ENCODE results near the gene APOC4. TPM values are rescaled to one million over a fixed set of nuclear protein-coding genes. Genes with fewer than 3 reads are reported as not detected.
A peak's percentile ranks its signal among the peaks of the same experiment; 100 is the strongest.

Gene APOC4
- total RNA-seq, 1 experiment from 2014 or later, result 0.20 TPM

GRCh38 chr19:44988896-44989556 is 47.0 kb downstream of the APOC4 start:
- no peaks in the 10 kb centered on the region for H3K4me1 ChIP-seq
- no peaks in the 10 kb centered on the region for H3K9me3 ChIP-seq (replicated peaks)
- no peak overlapping the region for H3K4me3 ChIP-seq
- 0 out of 2 replicates have a peak, but pooled peaks cover 2% of the 10 kb centered on the region for H3K36me3 ChIP-seq
- peak; percentile 71 to 75 for DNase-seq
- H3K27me3 ChIP-seq, result no peaks in the 10 kb centered on the region
- no peak overlapping the region for H3K27ac ChIP-seq

GRCh38 chr19:44990459-44990858 is 48.4 kb downstream of the APOC4 start:
- Histone ChIP-seq H3K36me3 (no peaks in the 10 kb centered on the region), H3K9me3 (replicated peaks) (no peaks in the 10 kb centered on the region), H3K4me1 (no peaks in the 10 kb centered on the region), H3K27me3 (no peaks in the 10 kb centered on the region), H3K4me3 (no peak overlapping the region), H3K27ac (no peak overlapping the region)
- DNase-seq, result no peak

GRCh38 chr19:44990966-44991365 is 48.9 kb downstream of the APOC4 start:
- no peak for DNase-seq
- Histone ChIP-seq H3K36me3 (no peaks in the 10 kb centered on the region), H3K4me1 (no peaks in the 10 kb centered on the region), H3K27ac (no peak overlapping the region), H3K9me3 (replicated peaks) (no peaks in the 10 kb centered on the region), H3K4me3 (no peak overlapping the region), H3K27me3 (no peaks in the 10 kb centered on the region)

- no peak overlapping the region for H3K4me3 ChIP-seq
- no peaks in the 10 kb centered on the region for H3K27me3 ChIP-seq
- DNase-seq, result no peak
- H3K36me3 ChIP-seq, result no peaks in the 10 kb centered on the region
- H3K27ac ChIP-seq, result no peak overlapping the region
- no peaks in the 10 kb centered on the region for H3K4me1 ChIP-seq
- no peaks in the 10 kb centered on the region for H3K9me3 ChIP-seq (replicated peaks)
Measured at GRCh38 chr19:44992336-44993163, 50.5 kb downstream of the APOC4 start.

- Histone ChIP-seq H3K9me3 (replicated peaks) (no peaks in the 10 kb centered on the region), H3K36me3 (no peaks in the 10 kb centered on the region), H3K4me1 (no peaks in the 10 kb centered on the region), H3K27me3 (no peaks in the 10 kb centered on the region), H3K27ac (no peak overlapping the region), H3K4me3 (no peak overlapping the region)
- DNase-seq, result no peak
Measured at GRCh38 chr19:44993526-44993925, 51.5 kb downstream of the APOC4 start.

GRCh38 chr19:44993926-44994537 is 52.0 kb downstream of the APOC4 start:
- Histone ChIP-seq H3K27me3 (no peaks in the 10 kb centered on the region), H3K4me3 (no peak overlapping the region), H3K9me3 (replicated peaks) (no peaks in the 10 kb centered on the region), H3K4me1 (no peaks in the 10 kb centered on the region), H3K27ac (no peak overlapping the region), H3K36me3 (no peaks in the 10 kb centered on the region)
- no peak for DNase-seq

Other genes starting within 250 kb of the APOC4 start
- 0.18 and 0.73 TPM in 2 replicates for gene CEACAM16, start 243.1 kb upstream of the APOC4 start, total RNA-seq (2014; rRNA removed; shearing (Covaris generic))
- gene BCL3, start 193.5 kb upstream of the APOC4 start, total RNA-seq (2014; rRNA removed; shearing (Covaris generic)), result 7.3 and 10.0 TPM in 2 replicates
- not detected in 2 replicates for gene CBLC, start 164.3 kb upstream of the APOC4 start, total RNA-seq (2014; rRNA removed; shearing (Covaris generic))
- 15.5 and 15.9 TPM in 2 replicates for gene BCAM, start 133.1 kb upstream of the APOC4 start, total RNA-seq (2014; rRNA removed; shearing (Covaris generic))
- gene NECTIN2, start 95.9 kb upstream of the APOC4 start, total RNA-seq (2014; rRNA removed; shearing (Covaris generic)), result 46.0 and 50.2 TPM in 2 replicates
- gene TOMM40, start 51.0 kb upstream of the APOC4 start, total RNA-seq (2014; rRNA removed; shearing (Covaris generic)), result 104 and 110 TPM in 2 replicates
- gene APOE, start 36.4 kb upstream of the APOC4 start, total RNA-seq (2014; rRNA removed; shearing (Covaris generic)), result 4.5 and 6.5 TPM in 2 replicates
- 18.3 and 22.9 TPM in 2 replicates for gene APOC1, start 27.6 kb upstream of the APOC4 start, total RNA-seq (2014; rRNA removed; shearing (Covaris generic))
- not detected in 2 replicates for gene APOC2, start 3.8 kb downstream of the APOC4 start, total RNA-seq (2014; rRNA removed; shearing (Covaris generic))
- 36.0 and 37.9 TPM in 2 replicates for gene CLPTM1, start 13.1 kb downstream of the APOC4 start, total RNA-seq (2014; rRNA removed; shearing (Covaris generic))
- 2.8 and 4.0 TPM in 2 replicates for gene RELB, start 59.2 kb downstream of the APOC4 start, total RNA-seq (2014; rRNA removed; shearing (Covaris generic))
- gene CLASRP, start 96.8 kb downstream of the APOC4 start, total RNA-seq (2014; rRNA removed; shearing (Covaris generic)), result 26.4 and 39.8 TPM in 2 replicates
- not detected in 2 replicates for gene ZNF296, start 134.2 kb downstream of the APOC4 start, total RNA-seq (2014; rRNA removed; shearing (Covaris generic))
- 37.3 and 37.9 TPM in 2 replicates for gene GEMIN7, start 137.0 kb downstream of the APOC4 start, total RNA-seq (2014; rRNA removed; shearing (Covaris generic))
- gene PPP1R37, start 150.9 kb downstream of the APOC4 start, total RNA-seq (2014; rRNA removed; shearing (Covaris generic)), result 19.4 and 20.0 TPM in 2 replicates
- not detected in 2 replicates for gene NKPD1, start 218.7 kb downstream of the APOC4 start, total RNA-seq (2014; rRNA removed; shearing (Covaris generic))
- 3.0 and 4.7 TPM in 2 replicates for gene TRAPPC6A, start 236.0 kb downstream of the APOC4 start, total RNA-seq (2014; rRNA removed; shearing (Covaris generic))
- gene BLOC1S3, start 236.5 kb downstream of the APOC4 start, total RNA-seq (2014; rRNA removed; shearing (Covaris generic)), result 2.1 and 2.6 TPM in 2 replicates

All from SJCRH30 (cell line).